HG02852 (cell line): ENCODE results near the gene BRI3.

Experiments
- ATAC-seq: cut with Tn5 transposase; IDR thresholded peaks from one replicate; pipeline ENCODE4 v1.9.1; 2021; ENCODE audit warnings: mild to moderate bottlenecking, moderate library complexity; ENCODE audit not compliant: unreplicated experiment

Gene BRI3

GRCh38 chr7:98338441-98338840 is 57.0 kb downstream of the BRI3 start:
- ATAC-seq, result no peak

GRCh38 chr7:98339043-98339442 is 57.6 kb downstream of the BRI3 start:
- no peak for ATAC-seq

- ATAC-seq, result no peak
These were observed 59.6 kb downstream of the BRI3 start for GRCh38 chr7:98341106-98341505.
